Measurements from ENCODE around the gene BMP10.

Gene BMP10

GRCh38 chr2:68849579-68850030 lies 21.6 kb downstream of the BMP10 start:
- Mint-ChIP-seq H3K4me1 (no peaks in the 10 kb centered on the region), H3K9me3 (no peaks in the 10 kb centered on the region), H3K4me3 (no peak overlapping the region), H3K27me3 (peaks cover 6% of the 10 kb centered on the region), H3K36me3 (ENCODE audit: low read depth) (no peaks in the 10 kb centered on the region), H3K27ac (no peak overlapping the region)
- ATAC-seq, result no peak
- no peak for DNase-seq

DNA sequence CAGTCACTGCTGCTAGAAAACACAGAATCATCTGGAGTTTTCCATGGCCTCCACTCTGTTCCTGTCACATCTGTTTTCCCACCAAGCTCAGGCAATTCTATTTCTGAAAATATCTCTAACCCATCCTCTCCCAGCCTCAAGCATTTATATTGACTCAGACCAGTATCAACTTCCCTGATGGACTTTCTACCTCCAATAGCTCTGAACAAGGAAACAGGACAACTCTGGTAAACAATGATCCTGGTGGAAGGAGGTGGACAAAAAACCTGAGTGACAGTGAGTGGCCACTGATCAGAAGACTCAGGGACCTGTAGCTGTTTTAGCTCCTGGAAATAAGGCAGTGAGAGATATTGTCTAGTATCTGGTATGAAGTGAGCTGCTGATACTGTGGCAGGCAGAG lies 23.4 kb downstream of the BMP10 start:
- no peak overlapping the region for H3K27ac Mint-ChIP-seq
- H3K9me3 Mint-ChIP-seq, result no peaks in the 10 kb centered on the region
- no peaks in the 10 kb centered on the region for H3K36me3 Mint-ChIP-seq (ENCODE audit: low read depth)
- peaks cover 6% of the 10 kb centered on the region for H3K27me3 Mint-ChIP-seq
- ATAC-seq, result no peak
- no peaks in the 10 kb centered on the region for H3K4me1 Mint-ChIP-seq
- no peak for DNase-seq
- no peak overlapping the region for H3K4me3 Mint-ChIP-seq

DNA sequence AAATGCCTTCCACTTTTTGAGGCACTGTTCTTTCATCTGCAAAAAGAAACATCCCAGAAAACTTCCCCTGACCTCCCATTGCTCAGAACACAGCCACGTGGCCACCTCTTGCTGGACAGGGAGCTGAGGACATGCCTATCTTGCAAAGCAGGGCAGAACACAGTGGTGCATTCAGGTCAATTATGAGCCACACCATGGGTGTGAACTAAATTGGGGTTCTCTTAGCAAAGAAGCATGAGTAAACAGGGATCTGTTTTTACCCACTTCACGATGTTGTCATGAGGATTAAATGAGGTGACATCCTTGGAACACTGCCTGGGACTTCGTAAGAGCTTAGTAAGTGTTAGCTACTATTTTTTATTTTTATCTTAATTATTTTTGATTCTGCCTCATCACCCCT lies 25.1 kb downstream of the BMP10 start:
- Mint-ChIP-seq H3K36me3 (ENCODE audit: low read depth) (no peaks in the 10 kb centered on the region), H3K9me3 (no peaks in the 10 kb centered on the region), H3K4me1 (no peaks in the 10 kb centered on the region), H3K27me3 (peaks cover 6% of the 10 kb centered on the region), H3K4me3 (no peak overlapping the region), H3K27ac (no peak overlapping the region)
- DNase-seq (no peak), ATAC-seq (no peak)

GRCh38 chr2:68845043-68845442 lies 26.2 kb downstream of the BMP10 start:
- Mint-ChIP-seq H3K4me3 (no peak overlapping the region), H3K27me3 (peaks cover 4% of the 10 kb centered on the region), H3K36me3 (ENCODE audit: low read depth) (no peaks in the 10 kb centered on the region), H3K27ac (no peak overlapping the region), H3K4me1 (no peaks in the 10 kb centered on the region), H3K9me3 (no peaks in the 10 kb centered on the region)
- no peak for ATAC-seq
- DNase-seq, result no peak

GRCh38 chr2:68839260-68839833 lies 31.9 kb downstream of the BMP10 start:
- no peak overlapping the region for H3K4me3 Mint-ChIP-seq
- peaks cover 26% of the 10 kb centered on the region for H3K4me1 Mint-ChIP-seq
- H3K27ac Mint-ChIP-seq, result no peak overlapping the region
- no peaks in the 10 kb centered on the region for H3K36me3 Mint-ChIP-seq (ENCODE audit: low read depth)
- H3K27me3 Mint-ChIP-seq, result no peaks in the 10 kb centered on the region
- H3K9me3 Mint-ChIP-seq, result no peaks in the 10 kb centered on the region
- DNase-seq (peak; percentile 49), ATAC-seq (no peak)

DNA sequence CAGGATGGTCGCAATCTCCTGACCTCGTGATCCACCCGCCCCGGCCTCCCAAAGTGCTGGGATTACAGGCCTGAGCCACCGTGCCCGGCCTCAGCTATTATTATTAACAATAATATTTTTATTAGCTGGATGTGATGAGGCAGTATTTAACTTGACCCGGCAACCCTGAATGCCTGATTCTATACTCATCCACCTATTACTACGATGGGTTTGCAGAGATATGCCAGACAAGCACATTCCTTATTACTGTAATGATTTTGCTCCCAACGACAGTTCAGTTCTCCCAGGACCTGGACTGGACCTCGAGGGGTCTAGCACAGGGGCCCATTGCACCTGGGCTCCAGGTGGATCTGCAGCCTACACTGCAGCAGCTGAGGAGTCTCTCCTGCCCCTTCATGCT lies 32.6 kb downstream of the BMP10 start:
- ATAC-seq (no peak), DNase-seq (no peak)
- H3K9me3 Mint-ChIP-seq, result no peaks in the 10 kb centered on the region
- no peaks in the 10 kb centered on the region for H3K36me3 Mint-ChIP-seq (ENCODE audit: low read depth)
- H3K27ac Mint-ChIP-seq, result no peak overlapping the region
- no peaks in the 10 kb centered on the region for H3K27me3 Mint-ChIP-seq
- H3K4me1 Mint-ChIP-seq, result peaks cover 26% of the 10 kb centered on the region
- no peak overlapping the region for H3K4me3 Mint-ChIP-seq

DNA sequence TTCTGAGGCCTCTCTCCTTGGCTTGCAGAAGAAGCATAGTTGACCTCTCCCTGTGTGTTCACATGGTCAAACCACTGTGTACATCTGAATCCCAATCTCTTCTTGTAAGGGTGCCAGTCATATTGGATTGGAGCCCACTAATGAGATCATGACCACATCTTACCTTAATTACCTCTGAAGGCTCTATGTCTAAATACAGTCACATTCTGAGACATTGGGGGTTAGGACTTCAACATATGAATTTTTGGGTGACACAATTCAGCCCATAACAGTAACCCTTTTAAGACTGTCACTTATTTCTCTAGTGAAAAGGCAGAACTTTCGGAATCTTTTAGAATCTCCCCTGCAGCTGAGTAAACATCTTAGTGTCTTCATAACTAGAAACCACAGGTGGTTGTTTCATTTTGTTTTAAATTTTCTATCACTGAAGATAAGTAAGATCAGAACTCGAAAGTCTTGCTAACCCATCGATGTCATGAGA lies 33.3 kb downstream of the BMP10 start:
- peak overlapping the region; percentile 50 for H3K27ac Mint-ChIP-seq

DNA sequence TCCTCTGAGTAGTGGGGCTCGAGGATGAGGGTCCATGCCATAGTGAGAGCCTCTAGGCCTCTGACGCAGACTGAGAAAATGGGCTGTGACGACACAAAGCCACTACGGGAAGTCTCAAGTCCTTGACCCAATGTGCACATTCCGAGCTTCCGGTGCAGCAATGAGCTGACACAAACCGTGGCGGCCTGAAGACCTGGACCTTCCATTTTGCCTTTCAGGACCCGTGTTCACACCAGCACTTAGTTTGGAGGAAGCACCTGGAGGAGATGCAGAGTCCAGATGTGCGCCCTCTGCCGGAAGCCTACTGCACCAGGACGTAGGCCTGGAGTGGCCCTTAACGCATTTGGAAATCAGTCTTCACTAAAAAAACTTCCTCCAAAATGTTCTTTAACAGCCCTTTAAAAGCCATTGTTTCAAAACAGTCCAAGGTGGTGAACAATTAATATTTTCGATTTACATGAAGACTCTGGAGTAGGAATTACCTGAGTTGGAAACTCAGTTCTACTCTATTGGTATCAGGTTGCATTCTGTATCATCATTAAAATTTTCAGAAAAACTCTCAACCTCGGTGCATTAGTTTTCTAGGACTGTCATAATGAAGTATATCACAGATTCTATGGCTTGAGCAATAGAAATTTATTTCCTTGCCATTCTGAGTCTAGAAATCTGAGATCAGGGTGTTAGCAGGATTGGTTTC lies 33.9 kb downstream of the BMP10 start:
- Mint-ChIP-seq H3K36me3 (ENCODE audit: low read depth) (no peaks in the 10 kb centered on the region), H3K27me3 (no peaks in the 10 kb centered on the region), H3K9me3 (no peaks in the 10 kb centered on the region), H3K27ac (peak overlapping the region; percentile 50), H3K4me3 (no peak overlapping the region), H3K4me1 (peaks cover 38% of the 10 kb centered on the region)
- DNase-seq (peak; percentile 82), ATAC-seq (peak; percentile 71)

More for the DNA sequence above, 33.3 kb downstream of the BMP10 start:
- DNase-seq (no peak), ATAC-seq (peak; percentile 51)
- no peaks in the 10 kb centered on the region for H3K27me3 Mint-ChIP-seq
- peaks cover 32% of the 10 kb centered on the region for H3K4me1 Mint-ChIP-seq
- H3K9me3 Mint-ChIP-seq, result no peaks in the 10 kb centered on the region
- H3K4me3 Mint-ChIP-seq, result no peak overlapping the region
- no peaks in the 10 kb centered on the region for H3K36me3 Mint-ChIP-seq (ENCODE audit: low read depth)

DNA sequence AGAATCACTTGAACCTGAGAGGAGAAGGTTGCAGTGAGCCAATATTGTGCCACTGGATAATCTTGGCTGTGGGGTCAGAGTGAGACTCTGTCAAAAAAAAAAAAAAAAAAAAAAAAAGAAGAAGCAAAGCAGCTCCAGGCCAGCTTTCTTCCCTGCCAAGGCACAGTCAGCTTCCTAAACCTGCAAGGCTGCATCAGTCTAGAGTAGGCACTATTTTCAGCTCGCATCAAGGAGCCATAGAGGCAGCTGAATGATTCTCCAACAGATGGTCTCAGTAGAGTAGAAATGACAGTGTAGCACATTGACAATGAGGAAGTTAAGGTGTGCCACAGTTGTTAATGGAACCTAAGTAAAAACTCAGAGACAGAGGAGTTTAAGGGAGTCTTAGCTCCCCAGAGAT lies 35.6 kb downstream of the BMP10 start:
- Mint-ChIP-seq H3K4me1 (peaks cover 55% of the 10 kb centered on the region), H3K9me3 (no peaks in the 10 kb centered on the region), H3K27me3 (no peaks in the 10 kb centered on the region), H3K4me3 (no peak overlapping the region), H3K27ac (no peak overlapping the region), H3K36me3 (ENCODE audit: low read depth) (no peaks in the 10 kb centered on the region)
- no peak for ATAC-seq
- DNase-seq, result no peak

- Mint-ChIP-seq H3K27me3 (no peaks in the 10 kb centered on the region), H3K36me3 (ENCODE audit: low read depth) (no peaks in the 10 kb centered on the region), H3K4me1 (peaks cover 63% of the 10 kb centered on the region), H3K9me3 (no peaks in the 10 kb centered on the region), H3K4me3 (no peak overlapping the region), H3K27ac (peak overlapping the region; percentile 46)
- no peak for ATAC-seq
- DNase-seq, result no peak
Observed at GRCh38 chr2:68834737-68835376, 36.3 kb downstream of the BMP10 start.

GRCh38 chr2:68833162-68833561 lies 38.0 kb downstream of the BMP10 start:
- no peaks in the 10 kb centered on the region for H3K9me3 Mint-ChIP-seq
- H3K27me3 Mint-ChIP-seq, result no peaks in the 10 kb centered on the region
- H3K27ac Mint-ChIP-seq, result no peak overlapping the region
- DNase-seq (no peak), ATAC-seq (no peak)
- no peak overlapping the region for H3K4me3 Mint-ChIP-seq
- peaks cover 2% of the 10 kb centered on the region for H3K36me3 Mint-ChIP-seq (ENCODE audit: low read depth)
- H3K4me1 Mint-ChIP-seq, result peaks cover 74% of the 10 kb centered on the region

DNA sequence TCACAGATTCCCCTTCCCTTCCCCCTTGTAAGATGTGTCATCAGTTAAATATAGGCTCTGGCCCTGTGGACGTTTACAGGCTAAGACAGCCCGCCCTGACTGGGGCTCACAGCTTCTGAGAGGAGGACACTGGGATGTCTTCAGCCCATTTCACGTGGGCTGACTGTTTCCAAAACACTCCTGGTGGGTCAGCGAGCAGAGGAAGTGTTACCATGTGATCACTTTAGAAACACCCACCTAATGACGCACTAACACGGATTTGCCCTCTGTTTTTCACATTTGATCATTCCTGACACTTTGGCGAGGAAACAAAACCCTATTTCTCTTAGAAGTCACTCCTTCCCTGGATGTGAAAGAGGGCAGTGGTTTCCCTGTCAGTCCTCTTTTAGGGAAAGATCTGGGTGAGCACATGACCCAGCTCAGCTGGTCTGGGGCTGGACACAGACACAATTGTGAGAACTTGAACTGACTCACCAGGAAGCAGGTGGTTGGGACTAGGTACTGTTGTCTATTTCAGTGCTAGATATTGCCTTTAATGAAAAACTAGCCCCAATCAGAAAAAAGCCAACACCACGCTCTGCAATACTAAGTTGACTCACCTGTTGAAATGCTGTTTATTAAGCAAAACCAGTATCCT lies 38.8 kb downstream of the BMP10 start:
- ATAC-seq, result peak; percentile 95
- peaks cover 73% of the 10 kb centered on the region for H3K4me1 Mint-ChIP-seq
- H3K4me3 Mint-ChIP-seq, result peak overlapping the region; percentile 65

GRCh38 chr2:68831686-68832232 lies 39.4 kb downstream of the BMP10 start:
- peaks cover 2% of the 10 kb centered on the region for H3K36me3 Mint-ChIP-seq (ENCODE audit: low read depth)
- peak; percentile 35 for ATAC-seq
- peak overlapping the region; percentile 86 for H3K27ac Mint-ChIP-seq
- peak; percentile 15 for DNase-seq
- H3K4me3 Mint-ChIP-seq, result peak overlapping the region; percentile 65
- H3K9me3 Mint-ChIP-seq, result no peaks in the 10 kb centered on the region
- peaks cover 68% of the 10 kb centered on the region for H3K4me1 Mint-ChIP-seq
- no peaks in the 10 kb centered on the region for H3K27me3 Mint-ChIP-seq

More for the DNA sequence above, 38.8 kb downstream of the BMP10 start:
- H3K9me3 Mint-ChIP-seq, result no peaks in the 10 kb centered on the region
- H3K36me3 Mint-ChIP-seq (ENCODE audit: low read depth), result peaks cover 2% of the 10 kb centered on the region
- H3K27me3 Mint-ChIP-seq, result no peaks in the 10 kb centered on the region
- peak overlapping the region; percentile 86 for H3K27ac Mint-ChIP-seq
- DNase-seq, result peak; percentile 69

DNA sequence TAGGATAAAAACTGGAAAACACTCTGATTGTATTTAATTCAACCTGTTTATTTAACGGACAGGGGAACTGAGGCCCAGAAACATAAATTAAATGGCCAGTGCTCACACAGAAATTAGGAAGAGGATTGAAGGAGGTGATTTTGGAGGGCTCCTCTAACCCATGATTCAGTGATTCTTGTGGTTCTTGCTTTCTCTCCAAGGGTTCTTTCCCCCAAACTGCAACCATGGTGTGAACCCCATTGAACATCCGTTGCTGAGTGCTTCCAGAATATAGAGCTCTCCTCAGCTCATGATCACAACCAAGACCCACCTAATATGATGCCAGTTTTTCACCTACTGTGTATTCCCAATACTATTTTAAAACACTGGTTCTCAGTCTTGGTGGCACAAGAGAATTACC lies 41.4 kb downstream of the BMP10 start:
- ATAC-seq (no peak), DNase-seq (no peak)
- Mint-ChIP-seq H3K9me3 (no peaks in the 10 kb centered on the region), H3K4me1 (peaks cover 65% of the 10 kb centered on the region), H3K4me3 (peak overlapping the region; percentile 27), H3K27me3 (no peaks in the 10 kb centered on the region), H3K27ac (peak overlapping the region; percentile 89), H3K36me3 (ENCODE audit: low read depth) (peaks cover 19% of the 10 kb centered on the region)

Measured in activated naive CD8-positive, alpha-beta T cell treated with anti-CD3 and anti-CD28 coated beads, Interleukin-2, amount 50 U/mL, for 24 hours (primary cell).